Mesendoderm (in vitro differentiated cells): ENCODE measurements around the gene FLRT2.
A peak's percentile ranks its signal among the peaks of the same experiment; 100 is the strongest.

Experiments
- DNase-seq: peaks from one replicate; pipeline ENCODE4 v3.0.0; 2013
- H2AK5ac ChIP-seq: 2 replicates; pipeline ENCODE4 v1.6.1; 2013; ENCODE audit warnings: low read length, inconsistent platforms
- H2BK120ac ChIP-seq: 2 replicates; pipeline ENCODE4 v1.6.1; 2013; ENCODE audit warnings: low read depth, mild to moderate bottlenecking, low read length, moderate library complexity, mixed read lengths
- H2BK15ac ChIP-seq: replicated peaks from 2 replicates; pipeline ENCODE4 v1.6.1; 2013; ENCODE audit warnings: low read depth, mild to moderate bottlenecking, moderate library complexity
- H2BK5ac ChIP-seq: 2 replicates; pipeline ENCODE4 v1.6.1; 2013; ENCODE audit warnings: low read length, inconsistent platforms
- H3K18ac ChIP-seq: 2 replicates; pipeline ENCODE4 v1.6.1; 2013; ENCODE audit warnings: mild to moderate bottlenecking, low read length, mixed read lengths
- H3K23ac ChIP-seq: one replicate; pipeline ENCODE4 v1.6.1; 2013; ENCODE audit warnings: low read length
- H3K27ac ChIP-seq: 2 replicates; pipeline ENCODE4 v1.5.1; 2013; ENCODE audit warnings: low read depth, mild to moderate bottlenecking, inconsistent platforms, low read length, moderate library complexity
- H3K27me3 ChIP-seq: 2 replicates; pipeline ENCODE4 v1.6.1; 2013; ENCODE audit warnings: low read length, control low read depth, mild to moderate bottlenecking, inconsistent platforms; ENCODE audit not compliant: insufficient read depth, poor library complexity
- H3K36me3 ChIP-seq: 2 replicates; pipeline ENCODE4 v1.6.1; 2013; ENCODE audit warnings: low read length, inconsistent platforms; ENCODE audit not compliant: control insufficient read depth, insufficient read depth
- H3K4ac ChIP-seq: one replicate; pipeline ENCODE4 v1.6.1; 2013; ENCODE audit warnings: low read depth, mild to moderate bottlenecking, low read length, moderate library complexity
- H3K4me1 ChIP-seq: 2 replicates; pipeline ENCODE4 v1.6.1; 2013; ENCODE audit warnings: low read depth, low read length, inconsistent platforms; ENCODE audit not compliant: control insufficient read depth
- H3K4me2 ChIP-seq: 2 replicates; pipeline ENCODE4 v1.6.1; 2013; ENCODE audit warnings: low read length
- H3K4me3 ChIP-seq: 2 replicates; pipeline ENCODE4 v1.5.1; 2013; ENCODE audit warnings: mild to moderate bottlenecking, low read length
- H3K56ac ChIP-seq: one replicate; pipeline ENCODE4 v1.6.1; 2013; ENCODE audit warnings: low read length
- H3K79me1 ChIP-seq: 2 replicates; pipeline ENCODE4 v1.6.1; 2013; ENCODE audit warnings: low read length, inconsistent platforms
- H3K79me2 ChIP-seq: 2 replicates; pipeline ENCODE4 v1.6.1; 2013; ENCODE audit warnings: mild to moderate bottlenecking, low read length; ENCODE audit not compliant: control insufficient read depth, insufficient read depth
- H3K9ac ChIP-seq: 2 replicates; pipeline ENCODE4 v1.6.1; 2013; ENCODE audit warnings: low read length, inconsistent platforms
- H4K5ac ChIP-seq: one replicate; pipeline ENCODE4 v1.6.1; 2013; ENCODE audit warnings: low read length
- H4K8ac ChIP-seq: one replicate; pipeline ENCODE4 v1.6.1; 2013; ENCODE audit warnings: low read depth, mild to moderate bottlenecking, control low read depth, low read length, moderate library complexity
- WGBS: extraction: QIAGEN DNeasy Blood & Tissue Kit; methylation state at CpG from one replicate; pipeline ENCODE4 v1.1.7; 2013; ENCODE audit warnings: low lambda C conversion rate, missing lambda C conversion rate; ENCODE audit not compliant: insufficient coverage; ENCODE audit errors: extremely low coverage; 5-methylcytosine and 5-hydroxymethylcytosine counted together

The FLRT2 gene

DNA sequence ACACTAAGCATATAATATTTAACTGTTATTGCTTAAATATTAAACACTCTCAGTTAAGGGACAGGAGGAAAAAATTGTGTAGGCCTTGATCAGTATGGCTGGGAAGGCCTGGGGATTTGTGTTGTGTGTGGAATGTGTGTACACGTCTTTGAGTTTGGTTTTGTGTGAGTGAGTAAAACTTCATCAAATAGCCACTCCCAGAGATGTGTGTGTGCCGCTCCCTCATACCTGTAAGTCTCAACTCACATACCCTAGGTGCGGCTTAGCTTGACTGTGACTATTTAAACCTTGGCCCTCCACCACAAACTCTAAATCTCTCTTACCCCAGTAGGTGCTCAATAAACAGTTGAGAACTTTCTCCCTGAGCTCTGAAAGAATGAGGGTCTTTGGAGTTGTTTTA, 64.3 kb downstream of the FLRT2 start:
- Histone ChIP-seq H3K79me2 (no peaks in the 10 kb centered on the region), H3K23ac (no peak overlapping the region), H2BK5ac (no peak overlapping the region), H4K5ac (no peak overlapping the region), H2AK5ac (no peak overlapping the region), H3K18ac (no peak overlapping the region), H3K27me3 (no peaks in the 10 kb centered on the region), H3K4ac (no peak overlapping the region), H3K79me1 (no peaks in the 10 kb centered on the region), H3K9ac (no peak overlapping the region), H4K8ac (no peak overlapping the region), H3K36me3 (no peaks in the 10 kb centered on the region), H3K4me2 (no peak overlapping the region), H2BK15ac (no peak overlapping the region), H3K4me3 (no peak overlapping the region), H3K4me1 (no peaks in the 10 kb centered on the region), H3K56ac (no peak overlapping the region), H2BK120ac (no peak overlapping the region), H3K27ac (no peak overlapping the region)
- no CpG with 5 or more reads among the region's 3 CpGs for WGBS
- no peak for DNase-seq

DNA sequence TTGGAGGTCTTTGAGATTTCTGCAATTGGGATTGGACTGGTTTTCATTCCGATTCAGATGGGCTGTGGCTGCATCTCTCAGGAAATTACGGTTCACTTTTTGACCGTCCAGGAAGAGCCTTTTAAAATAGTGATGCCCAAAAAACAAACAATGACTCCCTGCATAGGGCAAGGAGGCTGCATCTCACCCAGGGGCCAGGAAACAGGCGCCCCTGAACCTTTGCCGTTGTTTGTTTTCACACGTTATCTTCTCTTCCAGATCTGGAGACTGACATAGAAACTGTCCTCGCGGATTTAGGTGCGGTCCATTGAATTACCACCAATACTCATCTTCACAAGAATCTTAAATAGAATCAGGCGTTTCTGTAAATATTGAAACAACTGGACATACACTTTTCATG, 66.0 kb downstream of the FLRT2 start:
- H2AK5ac ChIP-seq: no peak overlapping the region
- H3K4me2 ChIP-seq: no peak overlapping the region
- no peak overlapping the region for H3K4me3 ChIP-seq
- H3K4me1 ChIP-seq: no peaks in the 10 kb centered on the region
- no peak overlapping the region for H2BK120ac ChIP-seq
- no peak overlapping the region for H2BK15ac ChIP-seq
- no peak overlapping the region for H3K23ac ChIP-seq
- H3K18ac ChIP-seq: no peak overlapping the region
- H3K79me2 ChIP-seq: no peaks in the 10 kb centered on the region
- H4K8ac ChIP-seq: no peak overlapping the region
- no peaks in the 10 kb centered on the region for H3K36me3 ChIP-seq
- no peak overlapping the region for H3K4ac ChIP-seq
- H4K5ac ChIP-seq: no peak overlapping the region
- no peak overlapping the region for H3K9ac ChIP-seq
- no peak overlapping the region for H3K56ac ChIP-seq
- peaks cover 1% of the 10 kb centered on the region for H3K79me1 ChIP-seq
- no CpG with 5 or more reads among the region's 10 CpGs for WGBS
- H3K27ac ChIP-seq: no peak overlapping the region
- no peak for DNase-seq
- H3K27me3 ChIP-seq: no peaks in the 10 kb centered on the region
- H2BK5ac ChIP-seq: no peak overlapping the region

DNA sequence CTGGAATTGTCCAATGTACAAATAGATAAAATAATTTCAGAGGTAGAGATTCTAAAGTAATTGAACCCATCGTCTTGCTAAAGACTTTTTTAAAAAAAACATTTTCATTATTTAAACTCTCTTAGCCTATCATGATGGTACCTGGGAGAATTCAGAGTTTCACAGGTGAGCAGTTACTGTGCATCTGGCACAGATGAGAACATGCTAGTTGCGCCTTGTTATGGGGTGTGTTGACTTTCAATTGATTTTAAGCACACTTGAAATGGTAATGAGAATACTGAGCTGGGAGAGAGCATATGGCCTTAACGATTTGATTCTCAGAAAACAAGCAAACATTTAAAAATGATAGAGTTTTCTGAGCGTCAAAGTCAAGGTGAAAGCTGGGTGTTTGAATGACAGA, 66.6 kb downstream of the FLRT2 start:
- Histone ChIP-seq H4K8ac (no peak overlapping the region), H3K4me1 (no peaks in the 10 kb centered on the region), H3K9ac (no peak overlapping the region), H2BK5ac (no peak overlapping the region), H4K5ac (no peak overlapping the region), H3K79me1 (peaks cover 2% of the 10 kb centered on the region), H2BK15ac (no peak overlapping the region), H3K4ac (no peak overlapping the region), H3K23ac (no peak overlapping the region), H3K4me3 (no peak overlapping the region), H3K27me3 (no peaks in the 10 kb centered on the region), H3K36me3 (no peaks in the 10 kb centered on the region), H3K4me2 (no peak overlapping the region), H2BK120ac (no peak overlapping the region), H2AK5ac (no peak overlapping the region), H3K18ac (no peak overlapping the region), H3K79me2 (no peaks in the 10 kb centered on the region), H3K27ac (no peak overlapping the region), H3K56ac (no peak overlapping the region)
- no CpG with 5 or more reads among the region's 4 CpGs for WGBS
- DNase-seq: no peak

DNA sequence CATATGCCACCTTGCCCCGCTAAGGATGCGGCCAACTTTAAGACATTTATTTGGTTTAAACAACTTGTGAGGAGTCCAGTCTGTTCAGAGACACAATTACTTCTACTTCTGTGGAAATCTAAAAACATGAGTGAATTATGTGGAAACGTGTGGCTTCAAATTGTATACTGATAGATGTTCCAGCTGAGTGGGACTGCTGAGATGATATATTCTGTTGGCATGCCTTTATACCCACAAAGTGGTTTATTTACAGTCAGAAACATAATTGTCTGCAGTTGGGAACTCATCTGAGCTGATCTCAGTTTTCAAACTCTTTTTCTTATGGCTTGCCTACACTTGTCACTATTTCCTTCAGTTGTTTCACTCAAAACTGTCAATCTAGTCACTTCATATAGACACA, 67.8 kb downstream of the FLRT2 start:
- no peak overlapping the region for H2AK5ac ChIP-seq
- H3K36me3 ChIP-seq: no peaks in the 10 kb centered on the region
- no peak overlapping the region for H3K27ac ChIP-seq
- H3K56ac ChIP-seq: no peak overlapping the region
- H4K5ac ChIP-seq: no peak overlapping the region
- H3K4me3 ChIP-seq: no peak overlapping the region
- no peak overlapping the region for H3K18ac ChIP-seq
- H3K9ac ChIP-seq: no peak overlapping the region
- no peaks in the 10 kb centered on the region for H3K4me1 ChIP-seq
- peaks cover 2% of the 10 kb centered on the region for H3K79me1 ChIP-seq
- H3K4me2 ChIP-seq: no peak overlapping the region
- H3K23ac ChIP-seq: no peak overlapping the region
- DNase-seq: no peak
- H3K79me2 ChIP-seq: no peaks in the 10 kb centered on the region
- no peak overlapping the region for H2BK120ac ChIP-seq
- WGBS: no CpG with 5 or more reads among the region's 3 CpGs
- no peak overlapping the region for H3K4ac ChIP-seq
- H3K27me3 ChIP-seq: no peaks in the 10 kb centered on the region
- H4K8ac ChIP-seq: no peak overlapping the region
- no peak overlapping the region for H2BK5ac ChIP-seq
- H2BK15ac ChIP-seq: no peak overlapping the region

DNA sequence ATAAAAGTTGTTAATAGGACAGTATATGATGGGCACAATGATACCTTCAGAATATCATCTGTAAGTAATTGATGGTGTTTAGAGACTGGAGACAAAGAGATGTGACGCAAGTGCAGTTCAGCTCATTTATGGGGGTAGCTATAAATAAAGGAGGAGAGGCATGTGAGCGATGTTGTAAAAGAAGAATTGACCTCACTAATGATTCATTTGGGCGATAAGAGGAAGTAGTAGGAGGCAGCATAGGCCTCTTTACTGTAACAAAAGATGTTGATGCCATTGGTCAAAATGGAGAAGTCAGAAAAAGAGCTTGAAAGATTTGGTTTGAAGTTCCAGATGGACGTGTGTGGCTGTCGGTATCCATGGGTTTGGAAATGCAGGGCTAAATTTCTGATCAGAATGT, 70.0 kb downstream of the FLRT2 start:
- H3K36me3 ChIP-seq: no peaks in the 10 kb centered on the region
- H3K4me1 ChIP-seq: no peaks in the 10 kb centered on the region
- no peak overlapping the region for H3K4me3 ChIP-seq
- H3K4me2 ChIP-seq: no peak overlapping the region
- H3K79me2 ChIP-seq: no peaks in the 10 kb centered on the region
- H3K9ac ChIP-seq: no peak overlapping the region
- no peak overlapping the region for H2BK15ac ChIP-seq
- no peak overlapping the region for H4K8ac ChIP-seq
- H2BK5ac ChIP-seq: no peak overlapping the region
- no peak overlapping the region for H2AK5ac ChIP-seq
- WGBS: no CpG with 5 or more reads among the region's 5 CpGs
- H3K27me3 ChIP-seq: no peaks in the 10 kb centered on the region
- no peak overlapping the region for H3K4ac ChIP-seq
- H2BK120ac ChIP-seq: no peak overlapping the region
- no peak overlapping the region for H3K56ac ChIP-seq
- DNase-seq: no peak
- H3K23ac ChIP-seq: no peak overlapping the region
- no peak overlapping the region for H3K27ac ChIP-seq
- no peak overlapping the region for H4K5ac ChIP-seq
- H3K18ac ChIP-seq: no peak overlapping the region
- H3K79me1 ChIP-seq: peaks cover 2% of the 10 kb centered on the region

DNA sequence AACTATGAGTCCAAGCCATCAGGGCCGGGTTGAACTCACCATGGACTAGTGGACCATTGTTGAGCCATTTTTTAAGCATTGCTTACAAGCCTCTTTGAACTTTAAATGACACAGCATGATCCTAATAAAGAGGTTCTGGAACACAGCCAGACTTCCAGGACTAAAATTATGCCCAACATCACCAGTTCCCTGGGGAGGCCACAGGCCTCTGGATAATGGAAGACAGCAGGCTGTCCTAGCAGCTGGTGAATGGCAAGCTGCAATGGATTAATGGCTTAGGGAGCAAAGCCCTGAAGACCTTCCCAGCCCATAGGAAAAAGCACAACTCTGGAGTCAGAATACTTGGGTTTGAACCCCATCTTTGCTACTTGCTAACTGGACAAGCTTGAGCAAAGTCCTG, 71.3 kb downstream of the FLRT2 start:
- DNase-seq: no peak

More for the DNA sequence above, 71.3 kb downstream of the FLRT2 start:
- Histone ChIP-seq H4K5ac (no peak overlapping the region), H3K4me3 (no peak overlapping the region), H3K9ac (no peak overlapping the region), H3K4me2 (no peak overlapping the region), H3K27ac (no peak overlapping the region), H3K4ac (no peak overlapping the region), H3K4me1 (no peaks in the 10 kb centered on the region), H2BK15ac (no peak overlapping the region), H4K8ac (no peak overlapping the region), H2BK5ac (no peak overlapping the region), H3K18ac (peak overlapping the region; percentile 22), H3K56ac (no peak overlapping the region), H3K79me2 (no peaks in the 10 kb centered on the region), H2AK5ac (no peak overlapping the region), H3K36me3 (no peaks in the 10 kb centered on the region), H3K79me1 (peaks cover 2% of the 10 kb centered on the region), H2BK120ac (no peak overlapping the region), H3K23ac (no peak overlapping the region), H3K27me3 (no peaks in the 10 kb centered on the region)
- no CpG with 5 or more reads among the region's 1 CpG for WGBS
